Lower leg skin (tissue), 3 donors: ENCODE data around the gene SKI.

Source experiments
- POLR2A ChIP-seq, 2 donors: fragments of 450-650 bp; IDR thresholded peaks; one replicate each; pipeline ENCODE4 v1.6.1; 2016 to 2017; ENCODE audit warnings: antibody characterized with exemption in 2 of 2, mild to moderate bottlenecking in 1 of 2, moderate library complexity in 1 of 2
- TF ChIP-seq, protein P1 (sequence below), 3 donors: fragments of 450-650 bp; IDR thresholded peaks; one replicate each; pipeline ENCODE4 v1.5.1; 2016; ENCODE audit warnings: antibody characterized with exemption in 3 of 3, mild to moderate bottlenecking in 3 of 3, moderate library complexity in 2 of 3

DNA sequence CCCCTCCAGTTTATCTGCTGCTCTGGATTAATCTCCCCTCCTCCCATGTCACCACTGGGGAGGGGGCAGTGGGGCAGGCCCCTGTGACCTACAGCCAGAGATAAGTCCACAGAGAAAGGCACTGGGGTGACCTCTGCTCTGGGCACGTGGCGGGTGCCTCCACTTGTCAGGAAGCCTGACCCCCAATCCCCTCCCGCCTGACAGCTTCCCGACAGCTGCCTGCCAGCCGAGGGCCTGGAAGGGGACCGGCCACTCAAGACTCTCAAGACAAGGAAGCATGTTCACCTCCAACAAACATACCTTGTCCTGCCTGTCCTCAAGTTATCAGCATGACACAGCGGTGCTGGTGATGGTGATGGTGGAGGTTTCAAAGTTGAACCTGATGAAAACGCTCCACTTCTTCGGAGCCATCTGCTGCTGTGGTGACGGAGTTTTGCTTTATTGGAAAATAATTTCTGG is 30.4 kb upstream of the SKI start:
- no peak for TF ChIP-seq POLR2A (IDR thresholded peaks at IDR 0.05)
- TF ChIP-seq, protein P1, sequence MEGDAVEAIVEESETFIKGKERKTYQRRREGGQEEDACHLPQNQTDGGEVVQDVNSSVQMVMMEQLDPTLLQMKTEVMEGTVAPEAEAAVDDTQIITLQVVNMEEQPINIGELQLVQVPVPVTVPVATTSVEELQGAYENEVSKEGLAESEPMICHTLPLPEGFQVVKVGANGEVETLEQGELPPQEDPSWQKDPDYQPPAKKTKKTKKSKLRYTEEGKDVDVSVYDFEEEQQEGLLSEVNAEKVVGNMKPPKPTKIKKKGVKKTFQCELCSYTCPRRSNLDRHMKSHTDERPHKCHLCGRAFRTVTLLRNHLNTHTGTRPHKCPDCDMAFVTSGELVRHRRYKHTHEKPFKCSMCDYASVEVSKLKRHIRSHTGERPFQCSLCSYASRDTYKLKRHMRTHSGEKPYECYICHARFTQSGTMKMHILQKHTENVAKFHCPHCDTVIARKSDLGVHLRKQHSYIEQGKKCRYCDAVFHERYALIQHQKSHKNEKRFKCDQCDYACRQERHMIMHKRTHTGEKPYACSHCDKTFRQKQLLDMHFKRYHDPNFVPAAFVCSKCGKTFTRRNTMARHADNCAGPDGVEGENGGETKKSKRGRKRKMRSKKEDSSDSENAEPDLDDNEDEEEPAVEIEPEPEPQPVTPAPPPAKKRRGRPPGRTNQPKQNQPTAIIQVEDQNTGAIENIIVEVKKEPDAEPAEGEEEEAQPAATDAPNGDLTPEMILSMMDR (IDR thresholded peaks at IDR 0.05): no peak
